GM21786 (cell line): ENCODE data around the gene SLC2A4RG.
A peak's percentile ranks its signal among the peaks of the same experiment; 100 is the strongest.

Experiments
- ATAC-seq: cut with Tn5 transposase; IDR thresholded peaks from one replicate; pipeline ENCODE4 v1.9.1; 2021; ENCODE audit not compliant: unreplicated experiment

SLC2A4RG gene, protein sequence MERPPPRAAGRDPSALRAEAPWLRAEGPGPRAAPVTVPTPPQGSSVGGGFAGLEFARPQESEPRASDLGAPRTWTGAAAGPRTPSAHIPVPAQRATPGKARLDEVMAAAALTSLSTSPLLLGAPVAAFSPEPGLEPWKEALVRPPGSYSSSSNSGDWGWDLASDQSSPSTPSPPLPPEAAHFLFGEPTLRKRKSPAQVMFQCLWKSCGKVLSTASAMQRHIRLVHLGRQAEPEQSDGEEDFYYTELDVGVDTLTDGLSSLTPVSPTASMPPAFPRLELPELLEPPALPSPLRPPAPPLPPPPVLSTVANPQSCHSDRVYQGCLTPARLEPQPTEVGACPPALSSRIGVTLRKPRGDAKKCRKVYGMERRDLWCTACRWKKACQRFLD

DNA sequence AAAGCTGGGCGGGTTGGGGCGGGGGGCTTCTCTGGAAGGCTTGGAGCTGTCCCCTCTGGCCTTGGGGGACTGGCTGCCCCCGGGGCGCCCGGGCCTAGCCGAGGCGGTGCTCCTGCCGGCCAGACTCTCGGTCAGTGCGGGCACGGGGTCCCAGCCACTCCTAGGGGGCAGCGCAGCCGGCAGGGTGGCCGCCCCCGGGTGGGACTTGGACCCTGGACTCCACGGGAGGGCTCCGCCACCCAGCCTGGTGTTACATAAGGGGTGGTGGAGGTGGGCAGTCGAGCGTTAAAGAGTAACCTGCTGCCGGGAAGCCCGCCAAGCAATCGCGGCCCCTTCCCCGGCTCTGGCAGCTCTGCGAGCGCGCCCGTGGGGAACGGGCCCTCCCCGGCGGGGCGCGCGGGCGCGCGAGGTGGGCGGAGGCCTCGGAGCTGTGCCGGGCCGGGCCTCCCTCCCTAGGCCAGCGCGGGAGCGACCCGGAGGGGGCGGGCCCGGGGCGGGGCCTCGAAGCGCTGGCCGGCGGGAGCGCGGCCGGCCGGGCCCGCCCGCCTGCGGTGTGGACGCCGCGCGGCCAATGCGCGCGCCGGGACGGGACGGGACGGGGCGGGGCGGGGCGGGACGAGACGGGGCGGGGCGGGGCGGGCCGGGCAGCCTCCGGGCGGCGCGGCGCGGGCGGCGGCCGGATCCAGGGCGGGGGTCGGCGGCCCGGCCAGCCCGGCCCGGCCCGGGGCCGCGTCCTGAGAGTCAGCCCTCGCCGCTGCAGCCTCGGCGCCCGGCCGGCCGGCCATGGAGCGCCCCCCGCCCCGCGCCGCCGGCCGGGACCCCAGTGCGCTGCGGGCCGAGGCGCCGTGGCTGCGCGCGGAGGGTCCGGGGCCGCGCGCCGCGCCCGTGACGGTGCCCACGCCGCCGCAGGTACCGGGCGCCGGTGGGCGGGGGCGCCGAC, at the start of gene SLC2A4RG:
Gene SLC2A4RG, plus strand, starts transcription at position 647 of the 940 bp plus-strand sequence. Its CDS starts 137 bp downstream, at position 784.
- peak; percentile 22 for ATAC-seq

DNA sequence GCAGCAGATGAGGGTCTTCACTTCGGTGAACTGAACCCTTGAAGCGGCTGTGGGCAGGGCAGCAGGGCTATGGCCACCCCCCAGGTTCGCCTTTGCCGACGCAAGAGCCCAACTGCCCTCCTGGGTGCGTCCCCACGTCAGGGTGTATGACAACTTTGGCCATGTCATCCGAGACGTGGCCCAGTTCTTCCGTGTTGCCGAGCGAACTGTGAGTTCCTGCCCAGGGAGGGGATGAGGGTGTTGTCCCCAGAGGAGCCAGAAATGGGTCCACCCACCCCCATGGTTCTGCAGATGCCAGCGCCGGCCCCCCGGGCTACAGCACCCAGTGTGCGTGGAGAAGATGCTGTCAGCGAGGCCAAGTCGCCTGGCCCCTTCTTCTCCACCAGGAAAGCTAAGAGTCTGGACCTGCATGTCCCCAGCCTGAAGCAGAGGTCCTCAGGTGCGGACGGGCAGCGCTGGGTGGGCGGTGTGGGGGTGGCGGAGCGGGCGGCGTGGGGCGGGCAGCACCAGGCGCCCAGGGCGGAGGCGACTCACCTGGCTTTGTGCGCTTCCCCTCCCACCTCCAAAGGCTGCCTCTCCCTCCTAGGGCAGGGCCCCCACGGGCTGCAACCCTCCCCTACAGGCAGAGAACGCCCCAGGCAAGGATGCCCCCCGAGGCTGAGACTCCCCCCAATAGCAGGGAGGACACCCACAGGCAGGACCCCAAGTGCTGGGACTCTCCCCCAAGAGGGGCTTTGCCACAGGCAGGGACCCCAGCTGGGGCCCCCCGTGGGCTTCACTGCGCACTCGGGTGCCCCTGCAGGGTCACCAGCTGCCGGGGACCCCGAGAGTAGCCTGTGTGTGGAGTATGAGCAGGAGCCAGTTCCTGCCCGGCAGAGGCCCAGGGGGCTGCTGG, 49.3 kb upstream of the SLC2A4RG start:
- no peak for ATAC-seq

DNA sequence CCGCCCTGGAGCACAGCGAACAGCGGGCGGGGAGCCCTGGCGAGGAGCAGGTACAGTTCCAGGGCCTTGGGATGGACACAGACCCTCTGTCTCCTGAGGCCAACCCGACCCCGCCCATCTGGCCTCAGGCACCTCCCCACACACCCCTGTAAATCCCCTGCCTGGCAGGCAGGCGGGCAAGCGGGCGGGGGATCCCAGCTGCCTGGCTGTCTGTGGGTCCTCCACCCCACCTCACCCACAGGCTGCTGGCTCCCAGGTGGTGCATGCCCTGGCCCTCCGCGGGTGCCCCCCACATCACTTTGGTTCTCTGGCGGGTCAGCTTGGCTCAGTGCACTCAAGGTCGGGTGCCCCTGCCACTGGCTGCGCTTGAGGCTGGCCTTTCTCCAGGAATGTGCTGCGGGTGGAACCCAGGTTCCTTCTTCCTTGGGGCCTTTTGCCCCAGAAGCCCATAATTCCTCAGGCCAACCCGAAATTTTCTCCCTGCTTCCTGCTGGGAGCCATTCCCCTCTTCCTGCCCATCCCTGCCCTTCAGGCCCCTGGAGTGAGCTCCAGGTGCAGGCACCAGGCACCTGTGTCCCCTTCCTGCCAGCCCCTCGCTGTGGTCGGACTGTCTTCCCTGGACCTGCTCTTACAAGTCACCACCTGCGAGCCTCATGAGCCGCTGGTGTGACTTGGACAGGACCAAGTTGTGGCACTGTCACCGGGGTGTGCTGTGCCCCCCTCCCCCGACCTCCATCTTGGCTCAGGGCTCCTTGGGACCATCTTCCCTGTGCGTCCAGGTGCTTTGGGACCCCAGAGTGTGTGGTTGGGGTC, 48.5 kb upstream of the SLC2A4RG start:
- no peak for ATAC-seq

DNA sequence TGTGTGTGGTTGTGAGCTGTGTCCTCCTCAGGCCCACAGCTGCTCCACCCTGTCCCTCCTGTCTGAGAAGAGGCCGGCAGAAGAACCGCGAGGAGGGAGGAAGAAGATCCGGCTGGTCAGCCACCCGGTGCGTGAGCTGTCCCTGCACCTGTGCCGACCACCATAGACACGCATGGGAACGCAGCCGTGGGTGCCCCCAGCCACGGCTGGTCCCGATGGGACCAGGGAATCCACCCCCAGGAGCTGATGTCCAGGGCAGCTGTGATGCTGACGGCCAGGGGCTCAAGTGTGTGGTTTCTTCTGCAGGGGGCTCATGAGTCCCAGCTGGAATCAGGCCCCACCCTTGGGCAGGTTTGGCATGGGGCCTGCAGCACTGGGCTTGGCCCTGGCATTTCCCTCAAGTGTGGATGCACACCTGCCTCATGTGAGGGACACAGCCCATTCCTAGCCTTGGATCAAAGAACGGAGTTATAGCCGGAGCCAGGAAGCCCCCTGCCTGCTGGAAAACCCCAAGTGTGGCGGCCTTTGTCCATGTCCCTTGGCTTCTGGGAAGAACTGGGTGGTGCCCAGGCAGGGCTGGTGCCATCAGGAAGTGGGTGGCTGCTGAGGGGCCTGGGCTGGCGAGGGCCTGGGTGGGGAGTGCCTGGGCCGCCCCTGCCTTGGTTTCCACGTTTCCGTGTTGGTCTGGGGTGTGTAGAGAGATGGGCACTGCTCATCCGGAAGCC, 47.7 kb upstream of the SLC2A4RG start:
- no peak for ATAC-seq

DNA sequence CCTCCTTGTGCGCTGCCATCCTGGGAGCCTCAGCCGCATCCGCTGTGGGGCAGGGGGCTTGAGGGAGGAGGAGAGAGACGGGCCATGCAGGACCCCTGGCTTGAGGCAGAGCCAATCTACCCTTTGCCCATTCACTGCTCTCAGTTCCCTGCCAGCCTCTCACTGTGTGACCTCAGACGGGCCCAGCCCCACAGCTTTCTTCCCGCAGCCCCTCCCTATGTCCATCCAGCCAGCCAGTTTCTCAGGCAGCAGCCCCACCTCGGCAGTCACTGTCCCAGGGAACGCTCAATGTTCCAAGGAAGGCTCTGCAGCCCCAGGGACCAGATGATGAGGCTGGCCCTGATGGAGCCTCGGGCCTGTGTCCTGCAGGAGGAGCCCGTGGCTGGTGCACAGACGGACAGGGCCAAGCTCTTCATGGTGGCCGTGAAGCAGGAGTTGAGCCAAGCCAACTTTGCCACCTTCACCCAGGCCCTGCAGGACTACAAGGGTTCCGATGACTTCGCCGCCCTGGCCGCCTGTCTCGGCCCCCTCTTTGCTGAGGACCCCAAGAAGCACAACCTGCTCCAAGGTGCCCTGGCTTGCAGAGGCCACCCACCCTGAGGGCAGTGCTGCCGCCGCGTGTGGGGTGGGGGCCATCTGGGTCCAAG, 47.0 kb upstream of the SLC2A4RG start:
- ATAC-seq: no peak

DNA sequence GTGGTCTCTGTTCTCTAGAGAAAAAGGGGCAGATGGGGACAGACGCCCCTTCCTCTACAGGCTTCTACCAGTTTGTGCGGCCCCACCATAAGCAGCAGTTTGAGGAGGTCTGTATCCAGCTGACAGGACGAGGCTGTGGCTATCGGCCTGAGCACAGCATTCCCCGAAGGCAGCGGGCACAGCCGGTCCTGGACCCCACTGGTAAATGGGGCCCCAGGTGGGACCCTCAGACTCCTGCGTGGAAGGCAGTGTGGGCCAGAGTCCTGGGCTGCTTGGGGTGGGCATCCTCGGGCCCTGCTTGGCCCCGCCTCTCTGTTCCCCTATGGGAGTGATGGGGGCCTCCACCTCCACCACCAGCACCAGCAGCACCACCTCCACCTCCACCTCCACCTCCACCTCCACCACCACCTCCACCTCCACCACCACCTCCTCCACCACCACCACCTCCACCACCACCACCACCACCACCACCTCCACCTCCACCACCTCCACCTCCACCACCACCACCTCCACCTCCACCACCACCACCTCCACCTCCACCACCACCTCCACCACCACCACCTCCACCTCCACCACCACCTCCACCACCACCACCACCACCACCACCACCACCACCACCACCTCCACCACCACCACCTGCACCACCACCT, 46.4 kb upstream of the SLC2A4RG start:
- ATAC-seq: no peak

DNA sequence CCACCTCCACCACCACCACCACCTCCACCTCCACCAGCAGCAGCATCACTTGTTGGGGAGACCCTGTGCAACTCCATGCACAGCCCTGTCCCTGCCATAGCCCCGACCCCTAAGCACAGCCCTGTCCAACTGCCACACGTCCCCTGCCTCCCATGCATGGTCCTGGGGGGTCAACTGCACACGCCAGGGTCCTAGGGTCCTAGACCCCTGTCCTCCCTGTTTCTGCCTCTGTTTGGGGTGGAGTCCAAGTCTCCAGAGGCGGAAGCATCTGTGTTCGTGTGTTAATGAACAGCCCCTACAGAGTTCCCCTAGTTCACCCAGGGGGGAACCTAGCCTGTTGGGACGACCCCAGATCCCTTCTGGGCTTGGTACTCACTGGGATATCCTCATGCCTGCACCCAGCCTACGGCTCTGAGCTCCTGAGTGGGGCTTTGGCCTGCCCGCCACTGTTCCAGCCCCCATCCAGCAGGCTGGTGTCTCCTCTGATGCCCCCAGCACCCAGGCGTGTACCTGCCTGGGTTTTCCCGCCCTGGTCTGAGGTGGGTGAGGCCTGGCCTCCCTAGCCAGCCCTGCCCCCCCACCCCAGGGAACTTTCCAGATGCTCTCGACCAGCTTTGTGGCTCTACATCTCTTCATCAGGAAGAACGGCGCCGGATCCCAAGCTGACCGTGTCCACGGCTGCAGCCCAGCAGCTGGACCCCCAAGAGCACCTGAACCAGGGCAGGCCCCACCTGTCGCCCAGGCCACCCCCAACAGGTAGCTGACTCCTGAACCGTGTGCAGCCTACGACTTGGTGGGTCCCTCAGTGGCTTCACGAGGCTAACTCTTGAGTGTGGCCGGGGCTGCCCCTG, 45.6 kb upstream of the SLC2A4RG start:
- no peak for ATAC-seq

DNA sequence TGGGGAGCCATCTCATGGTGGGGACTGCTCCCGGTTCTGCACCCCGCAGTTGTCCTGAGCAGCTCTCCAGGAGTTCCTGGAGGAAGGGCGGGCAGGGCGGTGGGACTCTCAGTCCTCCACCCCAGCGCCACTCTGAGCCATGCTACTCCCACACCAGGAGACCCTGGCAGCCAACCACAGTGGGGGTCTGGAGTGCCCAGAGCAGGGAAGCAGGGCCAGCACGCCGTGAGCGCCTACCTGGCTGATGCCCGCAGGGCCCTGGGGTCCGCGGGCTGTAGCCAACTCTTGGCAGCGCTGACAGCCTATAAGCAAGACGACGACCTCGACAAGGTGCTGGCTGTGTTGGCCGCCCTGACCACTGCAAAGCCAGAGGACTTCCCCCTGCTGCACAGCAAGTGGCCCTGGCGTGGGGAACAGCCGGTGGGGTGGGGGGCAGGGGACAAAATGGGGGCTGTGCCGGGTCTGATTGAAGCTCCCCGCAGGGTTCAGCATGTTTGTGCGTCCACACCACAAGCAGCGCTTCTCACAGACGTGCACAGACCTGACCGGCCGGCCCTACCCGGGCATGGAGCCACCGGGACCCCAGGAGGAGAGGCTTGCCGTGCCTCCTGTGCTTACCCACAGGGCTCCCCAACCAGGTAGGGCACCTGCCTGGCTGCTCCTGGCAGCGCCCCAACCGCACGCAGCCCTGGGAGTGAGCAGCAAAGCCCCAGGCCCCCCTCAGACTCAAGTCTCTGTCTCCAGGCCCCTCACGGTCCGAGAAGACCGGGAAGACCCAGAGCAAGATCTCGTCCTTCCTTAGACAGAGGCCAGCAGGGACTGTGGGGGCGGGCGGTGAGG, 44.8 kb upstream of the SLC2A4RG start:
- no peak for ATAC-seq

DNA sequence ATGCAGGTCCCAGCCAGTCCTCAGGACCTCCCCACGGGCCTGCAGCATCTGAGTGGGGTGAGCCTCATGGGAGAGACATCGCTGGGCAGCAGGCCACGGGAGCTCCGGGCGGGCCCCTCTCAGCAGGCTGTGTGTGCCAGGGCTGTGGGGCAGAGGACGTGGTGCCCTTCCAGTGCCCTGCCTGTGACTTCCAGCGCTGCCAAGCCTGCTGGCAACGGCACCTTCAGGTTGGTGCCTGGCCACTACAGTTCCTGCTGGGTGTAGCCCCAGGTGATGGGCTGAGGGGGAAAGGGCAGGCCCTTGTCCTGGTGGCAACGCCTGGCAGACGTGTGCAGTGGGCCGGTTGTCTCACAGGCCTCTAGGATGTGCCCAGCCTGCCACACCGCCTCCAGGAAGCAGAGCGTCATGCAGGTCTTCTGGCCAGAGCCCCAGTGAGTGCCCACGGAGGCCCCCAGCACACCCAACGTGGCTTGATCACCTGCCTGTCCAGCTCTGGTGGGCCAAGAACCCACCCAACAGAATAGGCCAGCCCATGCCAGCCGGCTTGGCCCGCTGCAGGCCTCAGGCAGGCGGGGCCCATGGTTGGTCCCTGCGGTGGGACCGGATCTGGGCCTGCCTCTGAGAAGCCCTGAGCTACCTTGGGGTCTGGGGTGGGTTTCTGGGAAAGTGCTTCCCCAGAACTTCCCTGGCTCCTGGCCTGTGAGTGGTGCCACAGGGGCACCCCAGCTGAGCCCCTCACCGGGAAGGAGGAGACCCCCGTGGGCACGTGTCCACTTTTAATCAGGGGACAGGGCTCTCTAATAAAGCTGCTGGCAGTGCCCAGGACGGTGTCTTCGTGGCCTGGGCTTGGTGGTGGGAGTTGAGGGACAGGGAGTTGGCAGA, 43.9 kb upstream of the SLC2A4RG start:
- ATAC-seq: no peak

DNA sequence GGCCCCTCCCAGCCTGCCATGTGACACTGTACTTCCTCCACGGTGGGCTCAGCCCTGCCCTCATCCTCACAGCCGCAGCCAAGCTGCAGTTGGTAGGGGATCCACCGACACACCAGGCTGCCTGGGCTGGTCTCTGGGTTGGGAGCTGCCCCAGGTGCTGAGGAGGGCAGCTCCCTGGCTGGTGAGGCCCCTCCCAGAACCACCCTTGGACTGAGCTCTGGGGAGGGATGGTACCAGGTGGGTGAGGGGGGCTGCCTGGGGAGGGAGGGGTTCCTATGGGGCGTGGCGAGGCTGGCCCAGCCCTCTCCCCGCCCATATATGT, 43.3 kb upstream of the SLC2A4RG start:
- ATAC-seq: no peak

DNA sequence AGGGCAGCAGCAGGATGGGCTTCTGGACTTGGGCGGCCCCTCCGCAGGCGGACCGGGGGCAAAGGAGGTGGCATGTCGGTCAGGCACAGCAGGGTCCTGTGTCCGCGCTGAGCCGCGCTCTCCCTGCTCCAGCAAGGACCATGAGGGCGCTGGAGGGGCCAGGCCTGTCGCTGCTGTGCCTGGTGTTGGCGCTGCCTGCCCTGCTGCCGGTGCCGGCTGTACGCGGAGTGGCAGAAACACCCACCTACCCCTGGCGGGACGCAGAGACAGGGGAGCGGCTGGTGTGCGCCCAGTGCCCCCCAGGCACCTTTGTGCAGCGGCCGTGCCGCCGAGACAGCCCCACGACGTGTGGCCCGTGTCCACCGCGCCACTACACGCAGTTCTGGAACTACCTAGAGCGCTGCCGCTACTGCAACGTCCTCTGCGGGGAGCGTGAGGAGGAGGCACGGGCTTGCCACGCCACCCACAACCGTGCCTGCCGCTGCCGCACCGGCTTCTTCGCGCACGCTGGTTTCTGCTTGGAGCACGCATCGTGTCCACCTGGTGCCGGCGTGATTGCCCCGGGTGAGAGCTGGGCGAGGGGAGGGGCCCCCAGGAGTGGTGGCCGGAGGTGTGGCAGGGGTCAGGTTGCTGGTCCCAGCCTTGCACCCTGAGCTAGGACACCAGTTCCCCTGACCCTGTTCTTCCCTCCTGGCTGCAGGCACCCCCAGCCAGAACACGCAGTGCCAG, 42.8 kb upstream of the SLC2A4RG start, which contains the start of gene TNFRSF6B:
Gene TNFRSF6B, plus strand, starts transcription at position 25 of the 729 bp plus-strand sequence. Its CDS starts 116 bp downstream, at position 141.
- ATAC-seq: no peak

DNA sequence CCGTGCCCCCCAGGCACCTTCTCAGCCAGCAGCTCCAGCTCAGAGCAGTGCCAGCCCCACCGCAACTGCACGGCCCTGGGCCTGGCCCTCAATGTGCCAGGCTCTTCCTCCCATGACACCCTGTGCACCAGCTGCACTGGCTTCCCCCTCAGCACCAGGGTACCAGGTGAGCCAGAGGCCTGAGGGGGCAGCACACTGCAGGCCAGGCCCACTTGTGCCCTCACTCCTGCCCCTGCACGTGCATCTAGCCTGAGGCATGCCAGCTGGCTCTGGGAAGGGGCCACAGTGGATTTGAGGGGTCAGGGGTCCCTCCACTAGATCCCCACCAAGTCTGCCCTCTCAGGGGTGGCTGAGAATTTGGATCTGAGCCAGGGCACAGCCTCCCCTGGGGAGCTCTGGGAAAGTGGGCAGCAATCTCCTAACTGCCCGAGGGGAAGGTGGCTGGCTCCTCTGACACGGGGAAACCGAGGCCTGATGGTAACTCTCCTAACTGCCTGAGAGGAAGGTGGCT, 42.2 kb upstream of the SLC2A4RG start:
- no peak for ATAC-seq

DNA sequence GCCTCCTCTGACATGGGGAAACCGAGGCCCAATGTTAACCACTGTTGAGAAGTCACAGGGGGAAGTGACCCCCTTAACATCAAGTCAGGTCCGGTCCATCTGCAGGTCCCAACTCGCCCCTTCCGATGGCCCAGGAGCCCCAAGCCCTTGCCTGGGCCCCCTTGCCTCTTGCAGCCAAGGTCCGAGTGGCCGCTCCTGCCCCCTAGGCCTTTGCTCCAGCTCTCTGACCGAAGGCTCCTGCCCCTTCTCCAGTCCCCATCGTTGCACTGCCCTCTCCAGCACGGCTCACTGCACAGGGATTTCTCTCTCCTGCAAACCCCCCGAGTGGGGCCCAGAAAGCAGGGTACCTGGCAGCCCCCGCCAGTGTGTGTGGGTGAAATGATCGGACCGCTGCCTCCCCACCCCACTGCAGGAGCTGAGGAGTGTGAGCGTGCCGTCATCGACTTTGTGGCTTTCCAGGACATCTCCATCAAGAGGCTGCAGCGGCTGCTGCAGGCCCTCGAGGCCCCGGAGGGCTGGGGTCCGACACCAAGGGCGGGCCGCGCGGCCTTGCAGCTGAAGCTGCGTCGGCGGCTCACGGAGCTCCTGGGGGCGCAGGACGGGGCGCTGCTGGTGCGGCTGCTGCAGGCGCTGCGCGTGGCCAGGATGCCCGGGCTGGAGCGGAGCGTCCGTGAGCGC, 41.6 kb upstream of the SLC2A4RG start:
- no peak for ATAC-seq
